Pulmonary artery endothelial cell (primary cell): ENCODE results near the gene CARD14. TPM values are rescaled to one million over a fixed set of nuclear protein-coding genes. Genes with fewer than 3 reads are reported as not detected.
A peak's percentile ranks its signal among the peaks of the same experiment; 100 is the strongest.
"Not testable (repeated sequence)": the region's sequence is repeated elsewhere in the genome, so short reads cannot be mapped to it uniquely, and the experiment has no call there.

Experiments
- DNase-seq: peaks from one replicate; pipeline ENCODE4 v3.0.0-alpha.2; 2011; ENCODE audit warnings: low read depth, low spot score
- total RNA-seq: library from RNA; depleted of rRNA; stranded (reverse); fragments of >200 nt; gene quantifications from 2 replicates; pipeline ENCODE4 v1.2.3, GENCODE V29; 2014

Gene CARD14
- total RNA-seq, 1 donor from 2014 or later = not detected

GRCh38 chr17:80147035-80147822 is 22.6 kb upstream of the CARD14 start, which contains the start of gene EIF4A3:
EIF4A3 (minus strand) TSS chr17:80147128; CDS start chr17:80146961, 167 bp downstream.
- DNase-seq = peak; percentile 96

- no peak for DNase-seq
These were observed 18.5 kb upstream of the CARD14 start for GRCh38 chr17:80151333-80151732.

GRCh38 chr17:80152081-80152702 is 17.6 kb upstream of the CARD14 start:
- no peak for DNase-seq

- DNase-seq = no peak
These were observed 16.8 kb upstream of the CARD14 start for GRCh38 chr17:80153004-80153403.

- no peak for DNase-seq
These were observed 15.7 kb upstream of the CARD14 start for GRCh38 chr17:80154166-80154565.

- DNase-seq = not testable (repeated sequence)
These were observed 14.2 kb upstream of the CARD14 start for GRCh38 chr17:80155600-80155999.

GRCh38 chr17:80158846-80159245 is 11.0 kb upstream of the CARD14 start:
- no peak for DNase-seq

GRCh38 chr17:80160536-80160935 is 9.3 kb upstream of the CARD14 start:
- no peak for DNase-seq

GRCh38 chr17:80163336-80163735 is 6.5 kb upstream of the CARD14 start:
- no peak for DNase-seq

GRCh38 chr17:80164185-80164584 is 5.6 kb upstream of the CARD14 start:
- no peak for DNase-seq

GRCh38 chr17:80166446-80166845 is 3.4 kb upstream of the CARD14 start:
- no peak for DNase-seq

- no peak for DNase-seq
These were observed 1.5 kb upstream of the CARD14 start for GRCh38 chr17:80168371-80168770.

- no peak for DNase-seq
These were observed 723 bp upstream of the CARD14 start for GRCh38 chr17:80169107-80169506.

- no peak for DNase-seq
These were observed 1.9 kb downstream of the CARD14 start for GRCh38 chr17:80171681-80172080.

- DNase-seq = no peak
These were observed 3.3 kb downstream of the CARD14 start for GRCh38 chr17:80173126-80173525.

GRCh38 chr17:80173916-80174315 is 4.1 kb downstream of the CARD14 start:
- DNase-seq = no peak

GRCh38 chr17:80176757-80177156 is 6.9 kb downstream of the CARD14 start:
- no peak for DNase-seq

GRCh38 chr17:80177986-80178595 is 8.3 kb downstream of the CARD14 start:
- DNase-seq = no peak

GRCh38 chr17:80180192-80180591 is 10.4 kb downstream of the CARD14 start:
- no peak for DNase-seq

GRCh38 chr17:80181431-80181830 is 11.6 kb downstream of the CARD14 start:
- DNase-seq = no peak

GRCh38 chr17:80182118-80182844 is 12.5 kb downstream of the CARD14 start:
- DNase-seq = no peak

- no peak for DNase-seq
These were observed 13.0 kb downstream of the CARD14 start for GRCh38 chr17:80182845-80183223.
